ENCODE results near the gene MARCHF6.
"Not testable (repeated sequence)": the region's sequence is repeated elsewhere in the genome, so short reads cannot be mapped to it uniquely, and the experiment has no call there.

MARCHF6 gene

DNA sequence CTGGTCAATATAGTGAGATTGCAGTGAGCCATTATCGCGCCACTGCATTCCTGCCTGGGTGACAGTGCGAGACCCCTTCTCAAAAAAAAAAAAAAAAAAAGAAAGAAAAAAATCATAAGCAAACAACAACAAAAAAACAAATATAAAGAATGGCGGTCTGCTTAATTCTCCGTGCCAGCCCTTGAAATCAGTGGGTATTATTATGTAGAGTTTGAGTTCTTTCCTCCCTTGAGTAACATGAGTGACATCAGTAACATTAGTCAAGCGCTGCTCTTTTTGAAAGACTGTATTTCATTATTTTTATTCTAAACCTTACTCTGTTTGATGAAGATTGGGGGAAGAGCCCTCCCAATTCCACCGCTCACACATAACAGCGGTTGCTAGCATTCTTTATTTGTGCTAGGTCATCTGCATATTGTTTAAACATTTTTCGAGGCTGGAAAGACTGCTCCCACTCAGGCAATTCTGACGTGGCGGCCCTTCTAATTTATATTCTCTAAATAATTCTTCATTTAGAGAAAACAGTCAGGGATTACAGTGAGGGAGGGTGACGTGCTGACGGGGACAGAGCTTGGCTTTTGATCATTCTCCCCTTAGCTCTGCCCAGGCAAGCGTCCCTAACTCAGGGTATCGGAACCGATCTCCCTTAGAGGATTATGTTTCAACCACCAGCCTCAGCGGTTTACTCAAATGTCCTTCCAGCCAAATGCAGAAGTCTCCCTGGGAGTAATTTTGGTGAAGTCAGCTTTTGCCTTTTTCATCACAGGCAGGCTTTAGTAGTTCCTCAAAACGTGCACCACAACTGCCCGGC, 860 bp upstream of the MARCHF6 start:
- DNase-seq: peak in 1 of 2 experiments; percentile 79

DNA sequence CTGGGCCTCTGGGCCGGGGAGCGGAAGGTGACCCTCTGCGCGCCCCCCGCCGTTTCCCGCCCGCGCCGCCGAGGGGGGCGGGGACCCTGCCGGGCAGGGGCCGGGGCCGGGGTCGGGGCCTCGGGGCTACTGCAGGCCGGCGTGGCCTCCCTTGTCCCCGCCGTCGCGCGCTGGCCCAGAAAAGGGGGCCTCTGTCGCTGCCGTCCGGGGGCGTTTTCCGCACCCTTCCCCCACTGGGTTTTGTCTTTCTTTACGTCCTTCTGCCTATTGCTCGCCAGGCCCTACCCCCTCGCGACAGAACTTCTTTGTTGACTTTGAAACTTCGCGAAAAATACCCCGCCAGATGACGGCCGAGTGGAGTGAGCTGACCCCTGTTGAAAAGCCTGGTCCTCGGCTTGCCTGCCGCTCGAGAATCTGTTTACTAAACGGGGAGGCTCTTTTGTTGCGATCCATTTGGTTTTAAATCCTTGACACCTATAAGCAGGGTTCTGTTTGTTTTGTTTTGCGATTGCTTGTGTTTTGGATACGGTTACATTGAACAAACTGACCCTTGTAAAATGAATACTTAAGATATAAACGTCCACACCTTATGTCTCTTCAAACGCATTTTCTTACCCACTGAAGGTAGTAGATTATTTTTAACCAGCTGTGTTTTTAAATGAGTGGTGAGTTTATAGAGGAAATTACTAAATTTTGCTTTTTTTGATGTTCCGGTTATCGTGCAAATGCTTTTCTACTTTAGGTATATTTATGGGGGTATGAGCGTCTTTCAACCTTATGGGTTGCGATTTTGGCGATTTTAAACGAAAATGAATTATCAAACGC, 765 bp downstream of the MARCHF6 start:
- DNase-seq: peak; percentile 83

DNA sequence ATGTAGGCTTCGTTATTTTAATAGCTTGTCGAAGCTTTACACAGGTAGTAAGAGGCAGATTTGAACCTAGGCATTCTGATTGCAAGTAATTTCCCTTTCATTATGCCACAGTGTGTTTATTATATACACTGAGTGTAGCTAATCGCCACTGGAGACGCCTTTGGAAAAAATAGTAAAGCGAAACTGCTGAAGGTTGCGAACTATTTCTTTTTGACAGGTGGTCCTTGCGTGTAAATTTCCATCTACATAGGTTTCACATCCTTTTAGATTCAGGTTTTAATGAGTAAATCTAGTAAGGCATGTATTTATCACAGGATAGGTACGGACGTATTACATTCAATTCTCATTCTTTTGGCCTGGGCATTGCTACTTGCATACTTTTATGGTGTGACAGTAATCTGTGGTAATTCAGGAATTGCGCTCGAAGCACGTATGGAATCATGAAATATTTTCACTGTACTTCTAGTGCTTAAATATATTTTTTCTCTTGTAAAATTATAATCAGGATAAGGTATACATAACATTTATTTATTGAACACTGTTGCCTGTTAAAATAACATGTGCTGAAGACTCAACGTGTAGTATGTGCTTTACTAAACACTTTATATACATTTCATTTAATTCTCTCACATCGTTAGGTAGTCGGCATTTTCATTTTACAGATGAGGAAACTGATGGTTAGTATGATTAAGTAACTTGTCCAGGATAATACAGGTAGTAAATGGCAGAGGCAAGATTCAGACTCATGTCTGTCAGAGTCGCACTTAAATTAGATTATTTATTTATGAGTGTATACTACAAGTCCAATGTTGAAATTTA, 1.8 kb downstream of the MARCHF6 start:
- peak in 1 of 2 experiments; percentile 45 for DNase-seq

DNA sequence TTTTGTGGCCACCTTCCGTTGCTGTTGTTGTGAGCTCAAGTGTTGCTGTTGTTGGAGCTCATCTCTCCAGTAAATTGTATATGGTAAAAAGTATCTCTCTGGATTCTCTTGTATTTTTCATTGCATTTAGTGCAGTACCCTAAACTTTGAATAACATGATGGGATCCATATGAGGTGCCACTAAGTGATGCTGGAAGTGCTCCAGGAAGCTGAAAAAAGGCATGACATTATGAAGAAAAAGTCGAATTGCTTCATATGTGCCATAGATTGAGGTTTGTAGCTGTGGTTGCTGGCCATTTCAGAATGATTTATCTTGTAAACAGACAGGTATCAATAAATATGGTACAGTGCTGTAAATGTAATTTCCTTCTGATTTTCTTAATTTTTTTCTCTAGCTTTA, 5.5 kb downstream of the MARCHF6 start:
- DNase-seq: no peak

DNA sequence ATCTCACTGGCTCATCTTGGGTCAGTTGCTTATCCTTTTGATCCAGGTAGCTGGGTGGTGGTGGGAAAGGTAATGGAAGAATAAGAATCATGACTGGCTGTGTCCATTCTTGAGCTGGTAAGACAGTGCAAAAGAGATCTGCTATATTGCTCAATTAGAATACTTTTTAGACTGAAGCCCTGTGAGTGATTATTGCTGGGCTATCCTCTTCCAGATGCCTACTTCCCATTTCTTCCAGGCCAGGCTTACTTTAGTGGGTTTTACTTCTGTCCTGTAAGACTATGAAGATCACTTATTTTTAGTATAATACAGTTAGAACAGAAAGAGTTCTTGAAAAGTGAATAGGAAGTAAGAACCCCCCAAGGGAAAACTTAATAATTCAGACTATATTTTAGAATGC, 7.2 kb downstream of the MARCHF6 start:
- no peak for DNase-seq

DNA sequence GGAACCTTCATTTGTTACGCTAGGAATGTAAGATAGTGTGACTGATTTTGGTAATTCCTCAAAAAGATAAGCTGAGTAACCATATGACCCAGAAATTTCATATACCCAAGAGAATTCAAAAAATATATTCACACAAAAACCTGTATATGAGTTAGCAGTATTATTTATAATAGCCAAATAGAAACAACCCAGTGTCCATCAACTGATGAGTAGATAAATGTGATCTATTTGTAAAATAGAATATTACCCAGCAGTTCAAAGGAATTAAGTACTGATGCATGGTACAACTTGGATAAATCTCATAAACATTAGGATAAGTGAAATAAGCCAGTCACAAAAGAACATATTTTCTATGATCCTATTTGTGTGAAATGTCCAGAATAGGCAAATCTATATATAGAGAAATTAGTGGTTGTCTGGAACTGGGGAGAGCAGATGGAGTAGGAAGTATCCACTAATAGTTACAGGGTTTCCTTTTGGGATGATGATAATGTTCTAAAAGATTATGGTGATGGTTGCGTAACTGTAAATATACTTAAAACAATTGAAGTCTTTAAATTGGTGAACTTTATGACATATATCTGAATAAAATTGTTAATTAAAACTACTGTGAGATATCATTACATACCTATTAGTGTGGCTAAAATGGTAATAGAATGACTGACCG, 10.2 kb downstream of the MARCHF6 start:
- no peak for DNase-seq

DNA sequence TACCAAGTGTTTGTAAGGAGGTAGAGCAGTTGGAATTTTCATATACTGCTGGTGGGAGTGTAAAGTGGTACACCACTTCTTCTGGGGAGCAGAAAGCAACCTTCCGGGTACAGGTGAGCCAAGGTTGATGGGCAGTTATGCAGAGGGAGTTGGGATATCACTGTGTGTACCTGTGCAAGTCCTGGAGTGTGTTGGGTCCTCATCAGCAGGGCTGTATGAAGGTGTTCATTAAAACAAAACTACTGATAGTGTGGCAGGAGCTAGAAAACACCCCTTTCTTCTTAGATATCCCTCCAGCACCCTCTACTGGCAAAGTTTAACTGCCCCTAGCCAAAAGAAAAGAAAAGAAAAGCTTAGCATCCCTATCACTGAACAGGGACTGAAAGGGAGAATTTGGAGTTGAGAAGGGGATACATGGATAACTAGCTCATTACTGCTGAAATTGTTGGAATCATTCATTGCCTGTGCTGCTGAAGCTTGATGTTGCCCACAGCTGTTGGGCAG, 10.7 kb downstream of the MARCHF6 start:
- DNase-seq: no peak

DNA sequence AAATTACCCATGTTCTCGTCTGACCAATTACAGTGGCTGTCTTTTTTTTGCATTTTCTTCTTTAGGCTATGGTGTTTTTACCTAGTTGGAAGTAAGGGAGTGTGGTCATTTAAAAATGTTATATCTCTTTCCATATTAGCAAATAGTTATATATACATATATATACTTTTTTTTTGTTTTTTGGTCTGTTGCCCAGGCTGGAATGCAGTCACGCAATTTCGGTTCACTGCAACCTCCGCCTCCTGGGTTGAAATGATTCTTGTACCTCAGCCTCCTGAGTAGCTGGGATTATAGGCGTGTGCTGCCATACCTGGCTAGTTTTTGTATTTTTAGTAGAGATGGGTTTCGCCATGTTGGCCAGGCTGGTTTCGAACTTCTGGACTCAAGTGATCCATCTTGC, 12.3 kb downstream of the MARCHF6 start:
- DNase-seq: no peak

DNA sequence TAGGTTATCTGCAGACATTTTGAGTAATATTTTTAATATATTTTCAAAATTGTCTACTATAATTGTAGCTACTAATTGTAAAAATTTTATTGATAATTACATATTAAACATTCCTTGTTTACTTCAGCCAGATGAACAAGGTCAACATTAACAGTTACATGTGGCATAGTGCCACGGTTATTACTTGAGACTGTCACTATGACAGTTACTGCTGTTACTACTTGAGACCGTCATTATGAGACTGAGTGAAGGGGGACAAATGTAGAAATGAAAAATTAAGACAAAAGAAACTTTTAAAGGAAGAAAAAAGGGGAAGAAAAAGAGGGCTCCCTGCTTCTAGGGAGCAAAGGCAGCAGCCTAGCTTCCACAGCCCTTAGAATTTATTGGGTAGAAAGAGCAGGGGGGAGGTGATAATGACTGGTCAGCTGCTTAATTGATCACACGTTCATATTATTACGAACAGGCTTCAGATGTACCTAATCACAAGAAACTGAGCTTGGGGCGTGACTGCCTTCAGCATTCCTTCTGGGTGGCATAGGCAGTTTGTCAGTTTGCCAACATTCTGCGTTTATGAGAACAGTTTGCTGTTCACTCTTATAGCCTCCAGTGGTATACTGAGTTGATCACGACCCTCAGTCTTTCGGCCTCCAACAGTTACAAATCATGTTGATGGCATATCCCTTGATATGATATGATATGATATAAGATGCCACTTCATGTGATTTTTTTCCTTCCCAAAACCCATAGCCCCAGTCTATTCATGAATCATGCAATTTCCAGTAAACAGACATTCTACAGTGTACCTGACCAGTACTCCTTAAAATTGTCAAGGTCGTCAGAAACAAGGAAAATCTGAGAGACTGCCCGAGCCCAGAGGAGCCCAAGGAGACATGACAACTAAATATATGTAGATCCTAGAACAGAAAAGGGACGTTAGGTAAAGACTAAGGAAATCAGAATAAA, 13.1 kb downstream of the MARCHF6 start:
- no peak for DNase-seq

DNA sequence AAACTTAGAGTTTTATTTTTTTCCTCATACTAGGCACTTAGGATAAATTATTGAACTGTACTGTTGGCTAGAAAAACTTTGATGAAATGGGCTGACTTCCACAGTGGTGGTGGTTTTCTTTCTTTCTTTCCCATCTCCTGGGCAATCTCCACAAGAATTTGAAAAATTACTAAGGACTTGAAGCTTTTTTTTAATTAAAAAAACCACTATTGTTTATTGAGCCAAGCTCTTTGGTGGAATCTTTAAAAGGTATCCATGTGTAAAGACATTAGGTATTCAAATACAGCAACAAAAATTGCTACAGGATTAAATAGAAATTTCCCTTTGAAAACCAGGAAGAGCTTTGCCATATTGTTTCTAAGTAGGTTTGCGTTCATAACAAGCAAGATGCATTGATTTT, 14.1 kb downstream of the MARCHF6 start:
- DNase-seq: no peak

DNA sequence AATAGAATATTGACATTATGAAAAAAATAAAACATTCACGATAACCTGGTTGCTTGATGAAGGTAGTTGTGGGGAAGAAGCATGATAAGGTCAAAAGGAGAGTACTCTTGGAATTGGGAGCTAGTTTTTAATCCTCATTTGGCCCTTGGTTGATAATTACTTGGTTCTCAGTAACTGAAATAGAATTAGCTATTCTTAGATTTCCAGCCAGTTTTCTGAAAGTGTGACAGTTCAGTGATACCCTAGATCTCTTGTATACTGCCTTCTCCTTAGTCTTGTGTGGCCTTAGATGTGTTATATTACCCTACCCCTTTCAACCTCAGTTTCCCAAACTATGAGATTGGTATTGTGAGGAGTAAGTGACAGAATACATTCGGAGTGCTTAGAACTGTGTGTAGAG, 17.4 kb downstream of the MARCHF6 start:
- DNase-seq: no peak

DNA sequence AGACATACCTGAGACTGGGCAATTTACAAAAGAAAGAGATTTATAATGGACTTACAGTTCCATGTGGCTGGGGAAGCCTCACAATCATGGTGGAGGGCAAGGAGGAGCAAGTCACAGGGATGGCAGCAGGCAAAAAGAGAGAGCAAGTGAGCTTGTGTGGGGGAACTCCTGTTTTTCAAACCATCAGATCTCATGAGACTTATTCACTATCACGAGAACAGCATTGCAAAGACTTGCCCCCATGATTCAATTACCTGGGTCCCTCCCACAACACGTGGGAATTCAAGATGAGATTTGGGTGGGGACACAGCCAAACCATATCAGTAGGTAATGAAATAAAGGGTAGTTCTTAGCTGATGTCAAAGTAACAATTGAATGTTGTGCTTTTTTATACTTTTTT, 17.9 kb downstream of the MARCHF6 start:
- DNase-seq: not testable (repeated sequence)

DNA sequence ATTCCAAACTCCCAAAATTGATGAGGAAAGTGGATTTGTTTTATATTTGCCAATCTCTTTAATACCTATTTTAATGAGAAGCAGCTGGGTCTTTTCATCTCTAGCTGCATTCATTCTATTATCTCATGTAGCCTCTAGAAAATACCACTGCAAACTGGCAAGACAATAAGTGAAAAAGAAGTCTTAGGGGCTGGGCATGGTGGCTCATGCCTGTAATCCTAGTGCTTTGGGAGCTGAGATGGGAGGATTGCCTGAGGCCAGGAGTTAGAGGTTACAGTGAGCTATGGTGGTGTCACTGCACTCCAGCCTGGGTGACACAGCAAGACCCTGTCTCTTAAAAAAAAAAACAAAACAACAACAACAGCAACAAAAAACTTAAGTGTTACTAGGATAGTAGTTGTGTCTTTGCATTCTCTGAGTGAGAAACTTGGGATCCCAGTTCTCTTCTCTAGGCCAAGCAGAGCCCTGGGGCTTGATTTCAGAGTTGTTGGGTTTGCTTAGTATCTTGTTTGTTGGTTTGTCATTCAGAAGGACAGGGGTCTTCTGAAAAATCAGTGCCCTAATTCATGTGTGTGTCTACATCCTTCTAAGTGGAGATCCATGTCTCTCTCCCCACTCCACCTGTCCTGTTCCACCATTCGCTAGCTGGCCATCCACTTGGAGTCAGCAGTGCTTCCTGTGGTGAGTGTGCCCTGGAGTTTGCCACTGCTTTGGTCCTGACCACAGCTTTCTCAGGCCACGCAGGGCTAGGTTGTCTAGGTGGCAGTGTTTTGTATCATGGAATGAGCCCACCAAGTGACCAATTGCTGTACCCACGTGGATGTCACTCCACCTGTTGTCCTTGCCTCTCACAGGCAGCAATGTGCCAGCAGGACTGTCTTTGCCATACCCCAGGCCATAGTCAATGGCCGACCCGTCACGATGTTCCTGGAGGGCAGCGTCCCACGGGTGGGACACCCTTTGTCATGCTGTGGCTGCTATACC, 19.5 kb downstream of the MARCHF6 start:
- no peak for DNase-seq

DNA sequence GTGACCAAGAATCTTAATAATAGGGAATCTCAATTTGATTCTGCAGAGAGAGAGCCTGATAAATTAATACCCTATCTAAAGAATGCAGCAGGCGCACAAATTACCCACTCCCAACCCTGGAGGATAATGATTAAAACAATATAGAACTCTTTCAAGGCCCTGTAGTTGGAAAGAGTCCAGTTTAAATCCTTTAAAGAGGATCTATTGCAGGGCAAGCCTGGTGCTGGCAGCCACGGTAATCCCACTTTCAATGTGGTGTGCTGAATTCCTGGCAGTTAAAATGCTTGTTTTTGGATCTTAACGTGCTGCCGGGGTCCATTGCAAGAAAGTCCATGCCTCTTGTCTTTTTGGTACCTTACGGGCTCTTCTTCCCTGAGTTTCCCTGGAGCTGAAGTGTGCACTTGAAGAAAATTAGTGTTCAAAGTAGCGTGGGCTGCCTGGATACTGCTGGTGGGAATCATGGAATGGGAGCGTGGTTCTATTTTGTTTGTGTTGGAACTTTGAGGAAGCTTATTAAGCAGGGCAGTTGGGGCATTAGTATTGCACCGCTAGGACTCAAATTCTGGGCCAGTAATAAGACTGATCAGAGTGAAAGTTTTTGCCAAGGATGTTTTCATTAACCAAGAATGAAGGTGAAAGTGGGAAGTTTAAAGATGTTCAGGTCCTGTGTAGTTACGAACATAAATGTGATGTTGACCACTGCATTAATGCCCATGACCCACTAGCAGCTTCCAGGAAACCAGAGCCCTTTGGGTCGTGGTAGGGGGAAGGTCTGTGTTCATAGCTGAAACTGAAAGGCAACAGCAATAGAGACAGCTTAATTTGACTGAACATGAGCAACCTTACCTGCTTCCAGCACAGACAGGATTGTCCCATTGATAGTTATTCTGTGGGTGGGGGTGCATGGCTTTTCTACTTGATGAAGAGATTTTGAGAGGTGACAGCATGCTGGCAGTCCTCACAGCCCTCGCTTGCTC, 20.8 kb downstream of the MARCHF6 start:
- DNase-seq: no peak

DNA sequence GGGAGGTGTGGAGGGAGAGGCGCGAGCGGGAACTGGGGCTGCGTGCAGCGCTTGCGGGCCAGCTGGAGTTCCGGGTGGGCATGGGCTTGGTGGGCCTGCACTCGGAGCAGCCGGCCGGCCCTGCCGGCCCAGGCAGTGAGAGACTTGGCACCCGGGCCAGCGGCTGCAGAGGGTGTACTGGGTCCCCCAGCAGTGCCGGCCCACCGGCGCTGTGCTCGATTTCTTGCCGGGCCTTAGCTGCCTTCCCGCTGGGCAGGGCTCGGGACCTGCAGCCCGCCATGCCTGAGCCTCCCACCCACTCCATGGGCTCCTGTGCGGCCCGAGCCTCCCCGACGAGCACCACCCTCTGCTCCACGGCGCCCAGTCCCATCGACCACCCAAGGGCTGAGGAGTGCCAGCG, 21.7 kb downstream of the MARCHF6 start:
- not testable (repeated sequence) for DNase-seq

DNA sequence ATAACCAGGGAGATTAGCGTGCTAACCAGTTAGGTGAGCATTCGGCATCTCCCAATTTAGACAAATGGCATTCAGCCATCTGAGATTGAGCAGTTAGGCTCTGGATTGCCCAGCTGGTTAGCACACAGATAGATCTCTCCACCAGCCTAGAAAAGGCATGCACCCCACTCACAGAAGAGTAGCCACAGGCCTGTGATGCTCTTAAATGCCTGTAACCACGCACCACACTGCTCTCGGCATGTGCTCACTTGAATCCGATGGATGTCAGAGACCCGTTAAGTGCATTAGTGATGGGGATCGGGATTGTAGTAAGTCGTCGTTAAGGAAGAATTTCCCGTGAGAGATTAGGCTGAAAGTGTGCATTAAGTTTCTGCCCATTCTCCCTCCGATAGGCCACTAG, 23.0 kb downstream of the MARCHF6 start:
- DNase-seq: no peak

DNA sequence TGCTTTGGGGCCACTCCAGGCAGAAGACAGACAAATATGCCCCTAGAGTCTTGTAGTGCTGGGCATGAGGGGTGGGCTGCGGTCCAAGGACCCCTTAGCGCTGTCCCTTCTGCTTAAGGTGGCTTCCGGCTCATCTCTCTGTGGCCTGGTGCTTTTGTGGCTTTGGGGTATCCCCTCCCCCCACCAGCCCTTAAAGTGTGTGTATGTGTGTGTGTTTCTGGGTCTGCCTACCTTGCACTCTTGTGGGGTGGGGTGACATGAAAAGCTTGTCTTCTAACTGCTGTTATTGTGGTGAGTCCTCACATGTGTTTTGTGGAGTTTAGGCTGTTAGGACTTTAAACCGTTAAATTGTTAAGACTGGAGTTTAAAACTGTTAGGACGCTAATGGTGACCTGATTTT, 23.6 kb downstream of the MARCHF6 start:
- DNase-seq: no peak

DNA sequence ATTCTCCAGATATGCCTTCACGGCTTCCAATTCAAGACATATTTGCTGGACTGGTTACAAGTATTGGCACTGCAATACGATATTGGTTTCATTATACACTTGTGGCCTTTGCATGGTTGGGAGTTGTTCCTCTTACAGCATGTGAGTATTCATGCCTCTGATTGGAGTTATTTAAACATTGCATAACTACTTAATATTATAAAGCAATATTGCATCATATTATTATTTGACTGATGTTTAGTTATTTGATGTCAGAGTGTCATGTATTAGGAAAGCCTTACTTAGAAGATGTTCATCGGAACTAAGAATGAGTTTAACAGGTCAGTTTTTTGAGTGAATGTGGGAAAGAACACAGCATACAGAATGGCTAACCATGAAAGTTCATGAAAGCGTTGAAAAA, 28.3 kb downstream of the MARCHF6 start:
- DNase-seq: no peak

DNA sequence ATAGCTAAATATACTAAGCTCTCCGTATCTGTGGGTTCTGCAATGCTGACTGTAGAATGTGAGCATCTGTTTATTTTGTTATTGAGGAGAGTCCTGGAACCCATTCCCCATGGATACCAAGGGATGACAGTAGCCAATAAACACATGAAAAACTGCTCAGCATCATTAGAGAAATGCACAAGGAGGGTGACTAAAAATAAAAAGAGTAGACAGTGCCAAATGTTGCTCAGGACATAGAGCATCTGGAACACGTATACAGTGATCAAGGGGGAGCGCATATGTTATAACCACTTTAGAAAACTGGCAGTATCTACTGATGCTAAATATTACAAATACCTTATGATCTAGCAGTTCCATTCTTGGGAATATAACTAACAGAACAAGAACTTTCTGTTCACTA, 31.0 kb downstream of the MARCHF6 start:
- no peak for DNase-seq

All from NCI-H524 (cell line).